Thymus (tissue), 11 donors: ENCODE data around the gene KRT6C. TPM values are rescaled to one million over a fixed set of nuclear protein-coding genes. Genes with fewer than 3 reads are reported as not detected.

ENCODE experiments used
- DNase-seq, 9 donors: peaks; one replicate each; pipeline ENCODE4 v3.0.0-alpha.2; 2013; ENCODE audit warnings: low spot score in 9 of 9, low read depth in 6 of 9, missing footprints in 1 of 9
- H3K27ac ChIP-seq, 2 donors: one replicate each; pipeline ENCODE4 v1.5.1; 2013; ENCODE audit warnings: control low read depth in 1 of 2, low read depth in 1 of 2, low read length in 1 of 2, mild to moderate bottlenecking in 1 of 2, moderate library complexity in 1 of 2
- H3K27me3 ChIP-seq, 2 donors: one replicate each; pipeline ENCODE4 v1.5.1; 2013; ENCODE audit warnings: low read length in 1 of 2; ENCODE audit not compliant: control insufficient read depth in 2 of 2, insufficient read depth in 1 of 2
- H3K36me3 ChIP-seq, 2 donors: one replicate each; pipeline ENCODE4 v1.5.1; 2013; ENCODE audit warnings: low read length in 1 of 2, mild to moderate bottlenecking in 1 of 2, moderate library complexity in 1 of 2; ENCODE audit not compliant: control insufficient read depth in 2 of 2, insufficient read depth in 2 of 2
- H3K4me1 ChIP-seq, 2 donors: one replicate each; pipeline ENCODE4 v1.5.1; 2013; ENCODE audit warnings: low read length in 2 of 2; ENCODE audit not compliant: control insufficient read depth in 2 of 2, insufficient read depth in 2 of 2
- H3K4me3 ChIP-seq, 2 donors: one replicate each; pipeline ENCODE4 v1.5.1; 2013; ENCODE audit warnings: low read length in 2 of 2, control low read depth in 1 of 2, mild to moderate bottlenecking in 1 of 2
- H3K9me3 ChIP-seq, 2 donors: one replicate each; pipeline ENCODE4 v1.5.1; 2013; ENCODE audit warnings: low read length in 1 of 2, mild to moderate bottlenecking in 1 of 2; ENCODE audit not compliant: control insufficient read depth in 2 of 2, insufficient read depth in 1 of 2
- WGBS: extraction: QIAGEN DNeasy Blood & Tissue Kit; methylation state at CpG from one replicate; pipeline ENCODE4 v1.1.7; 2013; 5-methylcytosine and 5-hydroxymethylcytosine counted together
- polyA plus RNA-seq: library from polyadenylated mRNA; stranded (reverse); fragments of 200-250 nt; gene quantifications from one replicate; pipeline ENCODE4 v1.2.3, GENCODE V29; 2013
- total RNA-seq: library from RNA; stranded (reverse); fragments of 120-200 nt; gene quantifications from one replicate; pipeline ENCODE4 v1.2.4, GENCODE V29; 2013
- donor health status: healthy.

KRT6C gene
- total and polyA plus RNA-seq, 2 donors = 0.28 to 23.5 TPM

GRCh38 chr12:52423661-52424500 lies 49.7 kb downstream of the KRT6C start:
- WGBS = 83% methylated on average over 11 of the region's 11 CpGs
- no peak overlapping the region for H3K4me3 ChIP-seq
- no peaks in the 10 kb centered on the region for H3K36me3 ChIP-seq
- DNase-seq = no peak
- no peaks in the 10 kb centered on the region for H3K9me3 ChIP-seq
- H3K27ac ChIP-seq = no peak overlapping the region
- peaks cover 0 to 21% of the 10 kb centered on the region in 2 donors for H3K27me3 ChIP-seq
- peaks cover 0 to 2% of the 10 kb centered on the region in 2 donors for H3K4me1 ChIP-seq

- H3K4me1 ChIP-seq = peaks cover 0 to 2% of the 10 kb centered on the region in 2 donors
- H3K9me3 ChIP-seq = no peaks in the 10 kb centered on the region
- no peak overlapping the region for H3K27ac ChIP-seq
- H3K4me3 ChIP-seq = no peak overlapping the region
- peaks cover 0 to 18% of the 10 kb centered on the region in 2 donors for H3K27me3 ChIP-seq
- WGBS = 79% methylated on average over 6 of the region's 6 CpGs
- no peak for DNase-seq
- no peaks in the 10 kb centered on the region for H3K36me3 ChIP-seq
These were observed 50.6 kb downstream of the KRT6C start for GRCh38 chr12:52423035-52423434.

- H3K36me3 ChIP-seq = no peaks in the 10 kb centered on the region
These were observed 53.9 kb downstream of the KRT6C start for GRCh38 chr12:52419656-52420055.

GRCh38 chr12:52418576-52419110 lies 55.0 kb downstream of the KRT6C start:
- no peak overlapping the region for H3K4me3 ChIP-seq
- peaks cover 0 to 10% of the 10 kb centered on the region in 2 donors for H3K27me3 ChIP-seq
- DNase-seq = no peak
- H3K9me3 ChIP-seq = no peaks in the 10 kb centered on the region
- no peaks in the 10 kb centered on the region for H3K36me3 ChIP-seq
- H3K4me1 ChIP-seq = peaks cover 0 to 9% of the 10 kb centered on the region in 2 donors
- H3K27ac ChIP-seq = no peak overlapping the region
- 90% methylated on average over 4 of the region's 4 CpGs for WGBS

More at GRCh38 chr12:52419656-52420055, 53.9 kb downstream of the KRT6C start:
- H3K4me3 ChIP-seq = no peak overlapping the region
- no peak overlapping the region for H3K27ac ChIP-seq
- 29% methylated on average over 1 of the region's 1 CpG for WGBS
- H3K4me1 ChIP-seq = peaks cover 0 to 9% of the 10 kb centered on the region in 2 donors
- H3K9me3 ChIP-seq = no peaks in the 10 kb centered on the region
- no peak for DNase-seq
- H3K27me3 ChIP-seq = peaks cover 0 to 15% of the 10 kb centered on the region in 2 donors

Other genes with a start within 250 kb of the KRT6C start
- gene KRT7, start 240.6 kb downstream of the KRT6C start, total RNA-seq = 2.8 TPM
- gene KRT7, start 240.6 kb downstream of the KRT6C start, polyA plus RNA-seq = 34.7 TPM
- 0.42 TPM for gene KRT86, start 199.2 kb downstream of the KRT6C start, total RNA-seq
- gene KRT86, start 199.2 kb downstream of the KRT6C start, polyA plus RNA-seq = 1.4 TPM
- gene KRT81, start 182.3 kb downstream of the KRT6C start, total RNA-seq = 0.19 TPM
- gene KRT81, start 182.3 kb downstream of the KRT6C start, polyA plus RNA-seq = 3.7 TPM
- gene KRT83, start 152.4 kb downstream of the KRT6C start, total RNA-seq = 0.33 TPM
- gene KRT83, start 152.4 kb downstream of the KRT6C start, polyA plus RNA-seq = 1.0 TPM
- 0.24 TPM for gene KRT85, start 106.3 kb downstream of the KRT6C start, total RNA-seq
- 0.59 TPM for gene KRT85, start 106.3 kb downstream of the KRT6C start, polyA plus RNA-seq
- gene KRT84, start 88.2 kb downstream of the KRT6C start, total RNA-seq = 0.94 TPM
- 2.5 TPM for gene KRT84, start 88.2 kb downstream of the KRT6C start, polyA plus RNA-seq
- gene KRT82, start 67.5 kb downstream of the KRT6C start, total RNA-seq = 0.05 TPM
- gene KRT82, start 67.5 kb downstream of the KRT6C start, polyA plus RNA-seq = 0.34 TPM
- 0.14 TPM for gene KRT75, start 39.4 kb downstream of the KRT6C start, total RNA-seq
- 6.8 TPM for gene KRT75, start 39.4 kb downstream of the KRT6C start, polyA plus RNA-seq
- gene KRT6B, start 21.7 kb downstream of the KRT6C start, total RNA-seq = 0.61 TPM
- 30.7 TPM for gene KRT6B, start 21.7 kb downstream of the KRT6C start, polyA plus RNA-seq
- gene KRT6A, start 19.5 kb upstream of the KRT6C start, total RNA-seq = 14.4 TPM
- gene KRT6A, start 19.5 kb upstream of the KRT6C start, polyA plus RNA-seq = 671 TPM
- 326 TPM for gene KRT5, start 46.6 kb upstream of the KRT6C start, total RNA-seq
- 1,023 TPM for gene KRT5, start 46.6 kb upstream of the KRT6C start, polyA plus RNA-seq
- gene KRT71, start 79.3 kb upstream of the KRT6C start, total RNA-seq = 0.57 TPM
- 3.6 TPM for gene KRT71, start 79.3 kb upstream of the KRT6C start, polyA plus RNA-seq
- gene KRT74, start 100.0 kb upstream of the KRT6C start, total RNA-seq = 0.09 TPM
- gene KRT74, start 100.0 kb upstream of the KRT6C start, polyA plus RNA-seq = 0.34 TPM
- gene KRT72, start 127.7 kb upstream of the KRT6C start, total RNA-seq = 0.33 TPM
- 12.0 TPM for gene KRT72, start 127.7 kb upstream of the KRT6C start, polyA plus RNA-seq
- gene KRT73, start 144.8 kb upstream of the KRT6C start, total RNA-seq = 0.28 TPM
- gene KRT73, start 144.8 kb upstream of the KRT6C start, polyA plus RNA-seq = 1.9 TPM
- 3.6 TPM for gene KRT2, start 178.4 kb upstream of the KRT6C start, total RNA-seq
- 26.4 TPM for gene KRT2, start 178.4 kb upstream of the KRT6C start, polyA plus RNA-seq
- 9.3 TPM for gene KRT1, start 206.6 kb upstream of the KRT6C start, total RNA-seq
- 507 TPM for gene KRT1, start 206.6 kb upstream of the KRT6C start, polyA plus RNA-seq
- 0.66 TPM for gene KRT77, start 229.7 kb upstream of the KRT6C start, total RNA-seq
- gene KRT77, start 229.7 kb upstream of the KRT6C start, polyA plus RNA-seq = 4.1 TPM